Measurements from ENCODE around the gene GPC5. TPM values are rescaled to one million over a fixed set of nuclear protein-coding genes. Genes with fewer than 3 reads are reported as not detected.

The GPC5 gene
- total and polyA plus RNA-seq, 9 of the 15 experiments (the other 6 are each of a cell fraction or from before 2014, with no cell fraction given), result 0.18 to 0.27 TPM; not detected in 7

- TF ChIP-seq, protein P1, sequence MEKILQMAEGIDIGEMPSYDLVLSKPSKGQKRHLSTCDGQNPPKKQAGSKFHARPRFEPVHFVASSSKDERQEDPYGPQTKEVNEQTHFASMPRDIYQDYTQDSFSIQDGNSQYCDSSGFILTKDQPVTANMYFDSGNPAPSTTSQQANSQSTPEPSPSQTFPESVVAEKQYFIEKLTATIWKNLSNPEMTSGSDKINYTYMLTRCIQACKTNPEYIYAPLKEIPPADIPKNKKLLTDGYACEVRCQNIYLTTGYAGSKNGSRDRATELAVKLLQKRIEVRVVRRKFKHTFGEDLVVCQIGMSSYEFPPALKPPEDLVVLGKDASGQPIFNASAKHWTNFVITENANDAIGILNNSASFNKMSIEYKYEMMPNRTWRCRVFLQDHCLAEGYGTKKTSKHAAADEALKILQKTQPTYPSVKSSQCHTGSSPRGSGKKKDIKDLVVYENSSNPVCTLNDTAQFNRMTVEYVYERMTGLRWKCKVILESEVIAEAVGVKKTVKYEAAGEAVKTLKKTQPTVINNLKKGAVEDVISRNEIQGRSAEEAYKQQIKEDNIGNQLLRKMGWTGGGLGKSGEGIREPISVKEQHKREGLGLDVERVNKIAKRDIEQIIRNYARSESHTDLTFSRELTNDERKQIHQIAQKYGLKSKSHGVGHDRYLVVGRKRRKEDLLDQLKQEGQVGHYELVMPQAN (IDR thresholded peaks at IDR 0.05; ENCODE audit: borderline replicate concordance), result no peak
- TF ChIP-seq IRF2 (CRISPR knock-in tag; IDR thresholded peaks at IDR 0.05) (peak; percentile 79; the same call in 1 of the 2 replicates), C11orf30 (IDR thresholded peaks at IDR 0.05; ENCODE audit: low read depth) (no peak), ZFX (CRISPR knock-in tag; IDR thresholded peaks at IDR 0.05) (0 out of 2 replicates have a peak, but pooled peaks have one; percentile 10), PYGO2 (tag; IDR thresholded peaks at IDR 0.05) (no peak), STAG1 (CRISPR knock-in tag; IDR thresholded peaks at IDR 0.05; ENCODE audit: borderline replicate concordance) (peak; percentile 12; the same call in 1 of the 2 replicates), ZNF282 (CRISPR knock-in tag; IDR thresholded peaks at IDR 0.05) (peak; percentile 57; the same call in 1 of the 2 replicates), BCLAF1 (IDR thresholded peaks at IDR 0.05; ENCODE audit: borderline replicate concordance in 1 of 2, control insufficient read depth in 1 of 2, low read depth in 2 of 2, low read length in 1 of 2) (no peak), MCM3 (IDR thresholded peaks at IDR 0.05) (0 out of 2 replicates have a peak, but pooled peaks have one; percentile 68)
- TF ChIP-seq, protein P2, sequence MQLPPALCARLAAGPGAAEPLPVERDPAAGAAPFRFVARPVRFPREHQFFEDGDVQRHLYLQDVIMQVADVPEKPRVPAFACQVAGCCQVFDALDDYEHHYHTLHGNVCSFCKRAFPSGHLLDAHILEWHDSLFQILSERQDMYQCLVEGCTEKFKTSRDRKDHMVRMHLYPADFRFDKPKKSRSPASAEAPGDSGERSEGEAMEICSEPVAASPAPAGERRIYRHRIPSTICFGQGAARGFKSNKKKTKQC (CRISPR knock-in tag; IDR thresholded peaks at IDR 0.05), result no peak
Observed at GRCh38 chr13:91693466-91693865, 295.0 kb downstream of the GPC5 start (continued).
